ENCODE measurements around the gene IGSF21. TPM values are rescaled to one million over a fixed set of nuclear protein-coding genes. Genes with fewer than 3 reads are reported as not detected.

IGSF21 gene
- polyA plus RNA-seq, 1 of the 3 experiments (the other 2 are of a cell fraction) = not detected

DNA sequence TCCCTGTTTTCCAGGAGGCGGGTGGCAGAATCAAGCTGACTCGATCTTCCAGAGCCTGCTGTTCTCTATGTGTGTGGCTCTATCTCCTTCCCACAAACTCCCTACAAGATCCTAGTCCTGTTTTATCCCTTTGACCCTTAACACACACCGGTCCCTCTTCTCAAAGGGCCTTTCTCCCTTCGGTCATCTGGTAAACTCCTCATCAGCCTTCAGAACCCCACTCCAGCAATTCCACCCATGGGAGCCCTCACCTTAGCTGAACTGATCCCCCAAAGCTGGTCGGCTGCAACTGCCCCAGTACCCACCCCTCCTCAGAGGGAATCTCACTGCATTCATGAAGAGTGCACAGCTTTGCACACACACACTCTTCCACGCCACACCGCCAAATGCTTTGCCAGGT is 184.9 kb downstream of the IGSF21 start (continued):
- TF ChIP-seq MAX (IDR thresholded peaks at IDR 0.05; ENCODE audit: low read depth) (no peak), ELF1 (IDR thresholded peaks at IDR 0.05) (no peak), SMC3 (IDR thresholded peaks at IDR 0.05; ENCODE audit: low read depth, low read length) (no peak), EZH2phosphoT487 (IDR thresholded peaks at IDR 0.05; ENCODE audit: borderline replicate concordance, low read depth) (no peak)

GRCh38 chr1:18293291-18293690 is 185.7 kb downstream of the IGSF21 start:
- Histone ChIP-seq H2AFZ (ENCODE audit: low read depth) (no peak overlapping the region), H3K27me3 (ENCODE audit: insufficient read depth) (no peaks in the 10 kb centered on the region), H3K27ac (ENCODE audit: low read depth in 2 of 2, low read length in 1 of 2) (no peak overlapping the region), H3K9me2 (no peaks in the 10 kb centered on the region), H3F3A (replicated peaks; ENCODE audit: insufficient read depth) (no peaks in the 10 kb centered on the region), H3K9me3 (no peaks in the 10 kb centered on the region), H3K9ac (no peak overlapping the region), H3K79me2 (ENCODE audit: insufficient read depth) (no peaks in the 10 kb centered on the region), H3K4me2 (no peak overlapping the region), H3K36me3 (replicated peaks in 1 of 2; ENCODE audit: control insufficient read depth in 1 of 2, insufficient read depth in 2 of 2, low read length in 1 of 2) (no peaks in the 10 kb centered on the region), H4K20me1 (ENCODE audit: insufficient read depth) (no peaks in the 10 kb centered on the region), H3K4me1 (ENCODE audit: control insufficient read depth in 1 of 2, insufficient read depth in 2 of 2, low read depth in 1 of 2, low read length in 1 of 2) (peaks cover 0 to 12% of the 10 kb centered on the region in 2 experiments; a peak in 2 of 4 replicates), H3K4me3 (ENCODE audit: low read depth in 2 of 2, low read length in 1 of 2) (no peak overlapping the region)
- ChIA-PET POLR2A (no interaction called here), CTCF (interaction anchor here (0.9 to 10.0 kb wide), 7 partner anchors 7 to 370 kb away, joined by 3 to 72 read pairs (median 5); no protein-coding TSS in a partner anchor)
- TF ChIP-seq RFX5 (IDR thresholded peaks at IDR 0.05; ENCODE audit: low read length) (no peak), RAD21 (IDR thresholded peaks at IDR 0.05; ENCODE audit: low read length) (no peak), YY1 (IDR thresholded peaks at IDR 0.05; ENCODE audit: low read depth) (no peak), NRF1 (IDR thresholded peaks at IDR 0.05; ENCODE audit: low read depth, low read length) (no peak), GATA2 (CRISPR knock-in tag; IDR thresholded peaks at IDR 0.05) (no peak), EZH2phosphoT487 (IDR thresholded peaks at IDR 0.05; ENCODE audit: borderline replicate concordance, low read depth) (no peak), GABPA (IDR thresholded peaks at IDR 0.05; ENCODE audit: low read depth) (no peak), TAF1 (IDR thresholded peaks at IDR 0.05; ENCODE audit: borderline replicate concordance, low read depth, low read length) (no peak), POLR2AphosphoS5 (IDR thresholded peaks at IDR 0.05; ENCODE audit: low read depth, low read length) (no peak), SMC3 (IDR thresholded peaks at IDR 0.05; ENCODE audit: low read depth, low read length) (no peak), CHD2 (IDR thresholded peaks at IDR 0.05; ENCODE audit: low read length, partially characterized antibody) (no peak), ELF1 (IDR thresholded peaks at IDR 0.05) (no peak)
- TF ChIP-seq, protein P1, sequence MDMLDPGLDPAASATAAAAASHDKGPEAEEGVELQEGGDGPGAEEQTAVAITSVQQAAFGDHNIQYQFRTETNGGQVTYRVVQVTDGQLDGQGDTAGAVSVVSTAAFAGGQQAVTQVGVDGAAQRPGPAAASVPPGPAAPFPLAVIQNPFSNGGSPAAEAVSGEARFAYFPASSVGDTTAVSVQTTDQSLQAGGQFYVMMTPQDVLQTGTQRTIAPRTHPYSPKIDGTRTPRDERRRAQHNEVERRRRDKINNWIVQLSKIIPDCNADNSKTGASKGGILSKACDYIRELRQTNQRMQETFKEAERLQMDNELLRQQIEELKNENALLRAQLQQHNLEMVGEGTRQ (IDR thresholded peaks at IDR 0.05; ENCODE audit: borderline replicate concordance, low read depth, low read length) = no peak
- TF ChIP-seq, protein P2, sequence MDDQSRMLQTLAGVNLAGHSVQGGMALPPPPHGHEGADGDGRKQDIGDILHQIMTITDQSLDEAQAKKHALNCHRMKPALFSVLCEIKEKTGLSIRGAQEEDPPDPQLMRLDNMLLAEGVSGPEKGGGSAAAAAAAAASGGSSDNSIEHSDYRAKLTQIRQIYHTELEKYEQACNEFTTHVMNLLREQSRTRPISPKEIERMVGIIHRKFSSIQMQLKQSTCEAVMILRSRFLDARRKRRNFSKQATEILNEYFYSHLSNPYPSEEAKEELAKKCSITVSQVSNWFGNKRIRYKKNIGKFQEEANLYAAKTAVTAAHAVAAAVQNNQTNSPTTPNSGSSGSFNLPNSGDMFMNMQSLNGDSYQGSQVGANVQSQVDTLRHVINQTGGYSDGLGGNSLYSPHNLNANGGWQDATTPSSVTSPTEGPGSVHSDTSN (IDR thresholded peaks at IDR 0.05) = no peak
- TF ChIP-seq, protein P3, sequence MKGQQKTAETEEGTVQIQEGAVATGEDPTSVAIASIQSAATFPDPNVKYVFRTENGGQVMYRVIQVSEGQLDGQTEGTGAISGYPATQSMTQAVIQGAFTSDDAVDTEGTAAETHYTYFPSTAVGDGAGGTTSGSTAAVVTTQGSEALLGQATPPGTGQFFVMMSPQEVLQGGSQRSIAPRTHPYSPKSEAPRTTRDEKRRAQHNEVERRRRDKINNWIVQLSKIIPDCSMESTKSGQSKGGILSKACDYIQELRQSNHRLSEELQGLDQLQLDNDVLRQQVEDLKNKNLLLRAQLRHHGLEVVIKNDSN (IDR thresholded peaks at IDR 0.05; ENCODE audit: borderline replicate concordance, low read depth) = no peak
- DNase-seq = no peak
- 43% methylated on average over 6 of the region's 6 CpGs for WGBS (ENCODE audit: low lambda C conversion rate)
